ENCODE results near the gene OPTN.

DNA sequence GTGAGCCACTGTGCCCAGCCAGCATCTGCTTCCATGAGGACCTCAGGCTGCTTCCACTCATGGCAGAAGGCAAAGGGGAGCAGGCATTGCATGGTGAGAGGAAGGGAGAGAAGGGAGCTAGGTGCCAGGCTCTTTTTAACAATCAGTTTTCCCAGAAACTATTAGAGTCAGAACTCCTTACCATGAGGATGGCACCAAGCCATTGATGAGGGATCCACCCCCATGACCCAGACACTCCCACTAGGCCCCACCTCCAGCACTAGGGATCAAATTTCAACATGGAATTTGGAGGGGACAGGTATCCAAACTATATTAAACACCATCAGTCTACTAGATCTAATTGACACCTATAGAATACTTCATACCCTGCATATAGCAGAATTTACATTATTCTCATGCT is 47.2 kb downstream of the OPTN start:
- TF ChIP-seq, protein P1, sequence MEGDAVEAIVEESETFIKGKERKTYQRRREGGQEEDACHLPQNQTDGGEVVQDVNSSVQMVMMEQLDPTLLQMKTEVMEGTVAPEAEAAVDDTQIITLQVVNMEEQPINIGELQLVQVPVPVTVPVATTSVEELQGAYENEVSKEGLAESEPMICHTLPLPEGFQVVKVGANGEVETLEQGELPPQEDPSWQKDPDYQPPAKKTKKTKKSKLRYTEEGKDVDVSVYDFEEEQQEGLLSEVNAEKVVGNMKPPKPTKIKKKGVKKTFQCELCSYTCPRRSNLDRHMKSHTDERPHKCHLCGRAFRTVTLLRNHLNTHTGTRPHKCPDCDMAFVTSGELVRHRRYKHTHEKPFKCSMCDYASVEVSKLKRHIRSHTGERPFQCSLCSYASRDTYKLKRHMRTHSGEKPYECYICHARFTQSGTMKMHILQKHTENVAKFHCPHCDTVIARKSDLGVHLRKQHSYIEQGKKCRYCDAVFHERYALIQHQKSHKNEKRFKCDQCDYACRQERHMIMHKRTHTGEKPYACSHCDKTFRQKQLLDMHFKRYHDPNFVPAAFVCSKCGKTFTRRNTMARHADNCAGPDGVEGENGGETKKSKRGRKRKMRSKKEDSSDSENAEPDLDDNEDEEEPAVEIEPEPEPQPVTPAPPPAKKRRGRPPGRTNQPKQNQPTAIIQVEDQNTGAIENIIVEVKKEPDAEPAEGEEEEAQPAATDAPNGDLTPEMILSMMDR (IDR thresholded peaks at IDR 0.05 in 4 of 5, conservative IDR thresholded peaks at IDR 0.05 in 1 of 5) = no peak
- TF ChIP-seq POLR2A (IDR thresholded peaks at IDR 0.05) = no peak

All from gastrocnemius medialis (tissue), 4 donors.